SU-DHL-6 (cell line): ENCODE results near the gene SLC35F1.

Experiments used
- H2AFZ ChIP-seq: fragments of 200-600 bp; sonication (generic); 2 replicates; pipeline ENCODE4 v1.6.1; 2014; ENCODE audit warnings: low read depth, mild to moderate bottlenecking, moderate library complexity, mixed read lengths, antibody characterized with exemption, low read length; ENCODE audit not compliant: severe bottlenecking
- H3F3A ChIP-seq: fragments of 200-600 bp; shearing (Covaris generic); 2 replicates; pipeline ENCODE4 v1.6.0; 2016; ENCODE audit warnings: antibody characterized with exemption, mild to moderate bottlenecking; ENCODE audit not compliant: insufficient read depth
- H3K27ac ChIP-seq: fragments of 200-600 bp; sonication (generic); 2 replicates; pipeline ENCODE4 v1.5.1; 2016; ENCODE audit warnings: low read depth, mild to moderate bottlenecking, low read length, moderate library complexity, mixed read lengths
- H3K27me3 ChIP-seq: fragments of 200-600 bp; sonication (generic), shearing (Covaris generic); 2 replicates; pipeline ENCODE4 v1.6.0; 2014; ENCODE audit warnings: mild to moderate bottlenecking, low read length
- H3K36me3 ChIP-seq: fragments of 200-600 bp; sonication (generic); 2 replicates; pipeline ENCODE4 v1.6.1; 2014; ENCODE audit warnings: mild to moderate bottlenecking, low read length, mixed read lengths
- H3K4me2 ChIP-seq: fragments of 300-600, 200-600 bp; shearing (Covaris generic), sonication (generic); 2 replicates; pipeline ENCODE4 v1.6.0; 2014; ENCODE audit warnings: low read length, low read depth, mild to moderate bottlenecking; ENCODE audit not compliant: poor library complexity, severe bottlenecking
- H3K4me3 ChIP-seq: fragments of 200-600 bp; sonication (generic); 2 replicates; pipeline ENCODE4 v1.5.1; 2014; ENCODE audit warnings: antibody characterized with exemption, low read length, mild to moderate bottlenecking, mixed read lengths; ENCODE audit not compliant: insufficient read depth, poor library complexity, severe bottlenecking
- H3K79me2 ChIP-seq: fragments of 200-600 bp; sonication (generic); 2 replicates; pipeline ENCODE4 v1.6.1; 2014; ENCODE audit warnings: mild to moderate bottlenecking, low read length, moderate library complexity; ENCODE audit not compliant: insufficient read depth
- H3K9ac ChIP-seq: fragments of 200-600 bp; sonication (generic); 2 replicates; pipeline ENCODE4 v1.7.0; 2014; ENCODE audit warnings: mild to moderate bottlenecking, low read length
- H3K9me2 ChIP-seq: fragments of 200-600 bp; sonication (generic); replicated peaks from 2 replicates; pipeline ENCODE4 v1.6.1; 2014; ENCODE audit warnings: low read length; ENCODE audit not compliant: insufficient read depth
- H3K9me3 ChIP-seq: fragments of 200-600 bp; sonication (generic); 2 replicates; pipeline ENCODE4 v1.6.1; 2014; ENCODE audit warnings: low read length, mixed read lengths; ENCODE audit not compliant: insufficient read depth
- H4K20me1 ChIP-seq: fragments of 200-600 bp; sonication (generic); 2 replicates; pipeline ENCODE4 v1.6.1; 2014; ENCODE audit warnings: low read depth, mild to moderate bottlenecking, antibody characterized with exemption, low read length, moderate library complexity, mixed read lengths
- CTCF ChIP-seq: fragments of 200-600 bp; sonication (generic); IDR thresholded peaks from one replicate; pipeline ENCODE4 v1.5.1; 2017; ENCODE audit warnings: antibody characterized with exemption, mild to moderate bottlenecking, low read length, moderate library complexity; ENCODE audit not compliant: insufficient read depth, poor library complexity, severe bottlenecking
- EZH2phosphoT487 ChIP-seq: fragments of 200-600 bp; sonication (generic), shearing (Covaris generic); conservative IDR thresholded peaks from 2 replicates; pipeline ENCODE4 v1.6.1; 2018; ENCODE audit warnings: mild to moderate bottlenecking, antibody characterized with exemption, low read length, moderate library complexity, mixed read lengths

Gene SLC35F1

GRCh38 chr6:118354641-118355040 is 447.6 kb downstream of the SLC35F1 start:
- H3F3A ChIP-seq = no peaks in the 10 kb centered on the region
- no peak for TF ChIP-seq CTCF
- TF ChIP-seq EZH2phosphoT487 = no peak

GRCh38 chr6:118356054-118356453 is 449.0 kb downstream of the SLC35F1 start:
- Histone ChIP-seq H3K4me2 (no peak overlapping the region), H3K79me2 (no peaks in the 10 kb centered on the region), H3K27me3 (no peaks in the 10 kb centered on the region), H3K9me2 (no peaks in the 10 kb centered on the region), H3K36me3 (no peaks in the 10 kb centered on the region), H3K4me3 (no peak overlapping the region), H3F3A (no peaks in the 10 kb centered on the region), H2AFZ (no peak overlapping the region), H3K27ac (no peak overlapping the region), H3K9ac (no peak overlapping the region), H3K9me3 (no peaks in the 10 kb centered on the region), H4K20me1 (no peaks in the 10 kb centered on the region)
- TF ChIP-seq EZH2phosphoT487 (no peak), CTCF (no peak)

More at GRCh38 chr6:118354641-118355040, 447.6 kb downstream of the SLC35F1 start:
- Histone ChIP-seq H3K4me3 (no peak overlapping the region), H4K20me1 (no peaks in the 10 kb centered on the region), H3K9ac (no peak overlapping the region), H3K27ac (no peak overlapping the region), H3K4me2 (no peak overlapping the region), H3K9me3 (no peaks in the 10 kb centered on the region), H3K79me2 (no peaks in the 10 kb centered on the region), H3K27me3 (no peaks in the 10 kb centered on the region), H3K36me3 (no peaks in the 10 kb centered on the region), H2AFZ (no peak overlapping the region), H3K9me2 (no peaks in the 10 kb centered on the region)

- Histone ChIP-seq H3K9ac (no peak overlapping the region), H3K79me2 (no peaks in the 10 kb centered on the region), H3K4me3 (no peak overlapping the region), H3K9me3 (no peaks in the 10 kb centered on the region), H3K9me2 (no peaks in the 10 kb centered on the region), H3F3A (no peaks in the 10 kb centered on the region), H3K36me3 (no peaks in the 10 kb centered on the region), H3K27me3 (no peaks in the 10 kb centered on the region), H3K4me2 (no peak overlapping the region), H4K20me1 (no peaks in the 10 kb centered on the region), H2AFZ (no peak overlapping the region), H3K27ac (no peak overlapping the region)
- no peak for TF ChIP-seq CTCF
- no peak for TF ChIP-seq EZH2phosphoT487
These were observed 449.6 kb downstream of the SLC35F1 start for GRCh38 chr6:118356686-118357085.
